Femur (tissue), 1 donor: ENCODE data around the gene TEAD3.
"Not testable (repeated sequence)": the region's sequence is repeated elsewhere in the genome, so short reads cannot be mapped to it uniquely, and the experiment has no call there.

ENCODE experiments used
- DNase-seq: peaks from one replicate; pipeline ENCODE4 v3.0.0-alpha.2; 2017

Gene TEAD3

GRCh38 chr6:35445691-35446090 lies 51.2 kb downstream of the TEAD3 start:
- no peak for DNase-seq

GRCh38 chr6:35443341-35444030 lies 53.4 kb downstream of the TEAD3 start:
- no peak for DNase-seq

GRCh38 chr6:35442693-35443092 lies 54.2 kb downstream of the TEAD3 start:
- no peak for DNase-seq

GRCh38 chr6:35441642-35442041 lies 55.2 kb downstream of the TEAD3 start:
- DNase-seq = no peak

- no peak for DNase-seq
These were observed 55.7 kb downstream of the TEAD3 start for GRCh38 chr6:35441205-35441604.

- DNase-seq = no peak
These were observed 57.6 kb downstream of the TEAD3 start for GRCh38 chr6:35439308-35439707.

- not testable (repeated sequence) for DNase-seq
These were observed 58.4 kb downstream of the TEAD3 start for GRCh38 chr6:35438378-35439065.

- no peak for DNase-seq
These were observed 60.6 kb downstream of the TEAD3 start for GRCh38 chr6:35436071-35436857.

- no peak for DNase-seq
These were observed 61.6 kb downstream of the TEAD3 start for GRCh38 chr6:35435074-35435837.

- DNase-seq = not testable (repeated sequence)
These were observed 64.2 kb downstream of the TEAD3 start for GRCh38 chr6:35432702-35433101.

- DNase-seq = no peak
These were observed 64.6 kb downstream of the TEAD3 start for GRCh38 chr6:35432291-35432690.

GRCh38 chr6:35429463-35429862 lies 67.4 kb downstream of the TEAD3 start:
- DNase-seq = no peak

- no peak for DNase-seq
These were observed 68.3 kb downstream of the TEAD3 start for GRCh38 chr6:35428421-35429149.

- no peak for DNase-seq
These were observed 69.0 kb downstream of the TEAD3 start for GRCh38 chr6:35427851-35428321.

- DNase-seq = no peak
These were observed 69.4 kb downstream of the TEAD3 start for GRCh38 chr6:35427435-35427834.

- no peak for DNase-seq
These were observed 70.8 kb downstream of the TEAD3 start for GRCh38 chr6:35426074-35426473.

GRCh38 chr6:35425284-35425683 lies 71.6 kb downstream of the TEAD3 start:
- DNase-seq = no peak
